ENCODE data around the gene MSTN.

The MSTN gene

GRCh38 chr2:190103144-190103543, 40.6 kb upstream of the MSTN start:
- no peak overlapping the region for H3K4me3 ChIP-seq (ENCODE audit: low read depth, low read length)
- TF ChIP-seq, protein P1, sequence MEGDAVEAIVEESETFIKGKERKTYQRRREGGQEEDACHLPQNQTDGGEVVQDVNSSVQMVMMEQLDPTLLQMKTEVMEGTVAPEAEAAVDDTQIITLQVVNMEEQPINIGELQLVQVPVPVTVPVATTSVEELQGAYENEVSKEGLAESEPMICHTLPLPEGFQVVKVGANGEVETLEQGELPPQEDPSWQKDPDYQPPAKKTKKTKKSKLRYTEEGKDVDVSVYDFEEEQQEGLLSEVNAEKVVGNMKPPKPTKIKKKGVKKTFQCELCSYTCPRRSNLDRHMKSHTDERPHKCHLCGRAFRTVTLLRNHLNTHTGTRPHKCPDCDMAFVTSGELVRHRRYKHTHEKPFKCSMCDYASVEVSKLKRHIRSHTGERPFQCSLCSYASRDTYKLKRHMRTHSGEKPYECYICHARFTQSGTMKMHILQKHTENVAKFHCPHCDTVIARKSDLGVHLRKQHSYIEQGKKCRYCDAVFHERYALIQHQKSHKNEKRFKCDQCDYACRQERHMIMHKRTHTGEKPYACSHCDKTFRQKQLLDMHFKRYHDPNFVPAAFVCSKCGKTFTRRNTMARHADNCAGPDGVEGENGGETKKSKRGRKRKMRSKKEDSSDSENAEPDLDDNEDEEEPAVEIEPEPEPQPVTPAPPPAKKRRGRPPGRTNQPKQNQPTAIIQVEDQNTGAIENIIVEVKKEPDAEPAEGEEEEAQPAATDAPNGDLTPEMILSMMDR (IDR thresholded peaks at IDR 0.05; ENCODE audit: low read depth, low read length): no peak

DNA sequence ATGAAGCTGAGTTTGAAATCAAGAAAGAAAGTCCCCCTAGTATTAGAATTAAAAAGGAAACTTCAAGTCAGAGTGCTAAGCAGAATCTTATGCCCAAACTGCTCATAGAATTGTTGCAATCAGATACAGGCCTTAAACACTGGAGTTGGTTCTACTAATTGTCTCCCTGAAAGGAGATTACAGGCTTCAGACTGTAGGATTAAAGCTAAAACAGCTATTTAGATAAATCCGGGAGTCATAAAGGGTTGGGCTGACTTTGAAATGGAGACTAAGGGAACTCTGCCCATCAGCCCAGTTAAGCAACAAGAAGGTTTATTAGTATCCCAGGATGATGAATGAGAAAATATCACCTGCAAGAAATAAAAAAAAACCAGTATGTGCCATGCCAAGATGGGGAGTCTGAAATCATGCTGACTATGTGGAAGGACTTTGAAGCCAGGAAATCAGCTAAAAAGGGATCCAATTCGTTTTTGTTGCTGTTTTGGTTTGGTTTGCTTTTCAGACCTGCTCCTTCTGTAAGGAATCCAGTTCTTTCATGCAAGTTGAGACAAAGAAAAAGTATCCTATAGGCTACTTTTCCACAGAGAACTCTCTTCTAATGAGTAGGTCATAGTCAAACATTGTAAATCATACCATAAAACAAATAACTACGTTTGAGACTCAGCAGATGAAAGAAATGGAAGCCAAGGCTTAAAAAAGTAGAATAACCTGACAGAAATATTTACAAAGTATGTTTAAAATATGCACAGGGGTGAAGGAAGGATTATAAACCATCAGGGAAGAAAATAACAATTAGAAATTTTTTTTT, 37.6 kb upstream of the MSTN start:
- TF ChIP-seq, protein P1 (IDR thresholded peaks at IDR 0.05; ENCODE audit: low read depth, low read length): no peak
- no peak overlapping the region for H3K4me3 ChIP-seq (ENCODE audit: low read depth, low read length)

DNA sequence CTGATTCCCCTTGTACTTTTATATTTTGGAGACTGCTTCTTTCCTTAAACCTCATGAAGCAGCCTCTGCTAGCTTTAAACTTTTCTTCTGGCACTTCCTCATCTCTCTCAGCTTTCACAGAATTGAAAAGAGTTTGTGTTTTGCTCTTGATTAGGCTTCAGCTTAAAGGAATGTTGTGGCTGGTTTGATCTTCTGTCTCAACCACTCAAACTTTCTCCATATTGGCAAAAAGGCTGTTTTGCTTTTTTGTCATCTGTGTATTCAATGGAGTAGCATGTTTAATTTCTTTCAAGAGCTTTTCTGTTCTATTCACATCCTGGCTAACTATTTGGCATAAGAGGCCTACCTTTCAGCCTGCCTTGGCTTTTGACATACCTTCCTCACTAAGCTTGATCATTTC, 36.3 kb upstream of the MSTN start:
- no peak overlapping the region for H3K4me3 ChIP-seq (ENCODE audit: low read depth, low read length)
- TF ChIP-seq, protein P1 (IDR thresholded peaks at IDR 0.05; ENCODE audit: low read depth, low read length): no peak

DNA sequence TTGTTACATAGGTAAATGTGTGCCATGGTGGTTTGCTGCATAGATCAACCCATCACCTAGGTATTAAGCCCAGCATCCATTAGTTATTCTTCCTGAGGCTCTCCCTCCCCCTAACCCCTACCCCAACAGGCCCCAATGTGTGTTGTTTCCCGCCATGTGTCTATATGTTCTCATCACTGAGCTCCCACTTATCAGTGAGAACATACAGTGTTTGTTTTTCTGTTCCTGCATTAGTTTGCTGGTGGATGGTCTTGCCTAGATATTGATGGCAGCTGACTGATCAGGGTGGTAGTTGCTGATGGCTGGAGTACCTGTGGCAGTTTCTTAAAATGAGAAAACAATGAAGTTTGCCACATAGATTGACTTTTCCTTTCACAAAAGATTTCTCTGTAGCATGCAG, 34.6 kb upstream of the MSTN start:
- H3K4me3 ChIP-seq (ENCODE audit: low read depth, low read length): no peak overlapping the region
- TF ChIP-seq, protein P1 (IDR thresholded peaks at IDR 0.05; ENCODE audit: low read depth, low read length): no peak

DNA sequence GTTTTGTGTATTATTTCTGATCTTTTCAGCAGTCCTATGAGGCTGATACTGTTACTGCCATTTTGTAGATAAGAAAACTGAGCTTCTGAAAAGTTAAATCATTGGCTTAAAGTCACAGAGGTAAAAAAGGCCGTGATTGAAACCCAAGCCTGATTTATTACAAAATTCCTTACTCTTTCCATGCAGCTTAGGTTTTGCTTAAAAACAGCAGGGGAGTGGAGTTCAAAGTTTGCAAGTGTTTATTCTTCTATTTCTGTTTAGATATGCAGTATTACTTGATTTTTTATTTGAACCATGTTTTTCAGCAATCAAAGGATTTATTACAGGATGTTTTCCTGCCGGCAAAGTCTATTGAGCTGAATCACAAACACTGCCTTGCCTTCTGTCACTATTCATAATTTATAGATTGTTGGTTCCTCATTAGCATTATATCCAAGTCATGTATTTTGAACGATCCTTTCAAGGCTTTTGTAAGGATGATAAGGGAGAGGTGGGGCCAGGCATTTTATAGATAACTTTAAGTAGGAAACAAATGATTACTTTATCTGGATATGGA, 31.9 kb upstream of the MSTN start:
- H3K4me3 ChIP-seq (ENCODE audit: low read depth, low read length): no peak overlapping the region
- TF ChIP-seq, protein P1 (IDR thresholded peaks at IDR 0.05; ENCODE audit: low read depth, low read length): no peak

DNA sequence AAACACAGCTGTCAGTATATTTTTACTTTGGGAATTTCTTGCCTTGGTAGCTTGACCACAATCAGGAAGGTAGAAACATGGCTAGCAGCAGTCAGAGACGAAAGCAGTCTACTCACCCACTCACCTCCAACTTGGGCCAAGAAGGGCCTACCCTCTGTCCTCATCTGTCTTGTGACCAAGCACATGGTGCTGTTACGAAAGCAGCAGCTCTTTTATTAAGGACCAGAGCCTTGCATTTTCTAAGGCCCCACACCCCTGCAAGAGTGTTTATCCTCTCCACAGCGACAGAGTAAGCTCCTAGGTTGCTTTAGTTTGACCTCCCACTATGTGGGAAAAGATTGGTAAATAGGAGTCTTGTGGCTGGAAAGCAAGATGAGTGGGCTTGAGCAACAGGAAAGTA, 31.3 kb upstream of the MSTN start:
- H3K4me3 ChIP-seq (ENCODE audit: low read depth, low read length): no peak overlapping the region
- TF ChIP-seq, protein P1 (IDR thresholded peaks at IDR 0.05; ENCODE audit: low read depth, low read length): no peak

- TF ChIP-seq, protein P1 (IDR thresholded peaks at IDR 0.05; ENCODE audit: low read depth, low read length): no peak
- no peak overlapping the region for H3K4me3 ChIP-seq (ENCODE audit: low read depth, low read length)
Measured at GRCh38 chr2:190090148-190090547, 27.6 kb upstream of the MSTN start.

Data from WI38 (cell line).